ENCODE measurements around the gene SLC5A5. TPM values are rescaled to one million over a fixed set of nuclear protein-coding genes. Genes with fewer than 3 reads are reported as not detected.
A peak's percentile ranks its signal among the peaks of the same experiment; 100 is the strongest.

The SLC5A5 gene
- polyA plus RNA-seq (2011; rRNA removed) (not detected in 2 replicates), polyA minus RNA-seq (2011; rRNA and poly(A)+ RNA removed) (not detected in 2 replicates)

DNA sequence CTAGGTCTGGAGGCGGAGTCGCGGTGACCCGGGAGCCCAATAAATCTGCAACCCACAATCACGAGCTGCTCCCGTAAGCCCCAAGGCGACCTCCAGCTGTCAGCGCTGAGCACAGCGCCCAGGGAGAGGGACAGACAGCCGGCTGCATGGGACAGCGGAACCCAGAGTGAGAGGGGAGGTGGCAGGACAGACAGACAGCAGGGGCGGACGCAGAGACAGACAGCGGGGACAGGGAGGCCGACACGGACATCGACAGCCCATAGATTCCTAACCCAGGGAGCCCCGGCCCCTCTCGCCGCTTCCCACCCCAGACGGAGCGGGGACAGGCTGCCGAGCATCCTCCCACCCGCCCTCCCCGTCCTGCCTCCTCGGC lies at the start of gene SLC5A5:
Gene SLC5A5, plus strand, starts transcription at position 68 of the 373 bp plus-strand sequence. CDS start 375 bp downstream, outside the sequence.
- Histone ChIP-seq H3K9me3 (ENCODE audit: control insufficient read depth, insufficient read depth, low read length) (peaks cover 4% of the 10 kb centered on the region; the same call in 1 of the 2 replicates), H3K4me3 (ENCODE audit: low read depth, low read length) (no peak within 1 kb of the TSS), H3K27me3 (ENCODE audit: control insufficient read depth, insufficient read depth, low read length) (peaks cover 57% of the 10 kb centered on the region), H3K27ac (ENCODE audit: low read depth, low read length) (no peak within 1 kb of the TSS)
- POLR2A ChIA-PET: interaction anchor here (2.2 kb wide), 1 partner anchor 61 kb away, joined by 13 read pairs; the partner anchor contains the start of gene CCDC124
- CTCF ChIA-PET: interaction anchor here (1.9 to 4.2 kb wide), 5 partner anchors 13 to 125 kb away, joined by 12 to 27 read pairs (median 13); partner anchors contain the start of genes CCDC124 and RPL18A
- TF ChIP-seq, protein P1, sequence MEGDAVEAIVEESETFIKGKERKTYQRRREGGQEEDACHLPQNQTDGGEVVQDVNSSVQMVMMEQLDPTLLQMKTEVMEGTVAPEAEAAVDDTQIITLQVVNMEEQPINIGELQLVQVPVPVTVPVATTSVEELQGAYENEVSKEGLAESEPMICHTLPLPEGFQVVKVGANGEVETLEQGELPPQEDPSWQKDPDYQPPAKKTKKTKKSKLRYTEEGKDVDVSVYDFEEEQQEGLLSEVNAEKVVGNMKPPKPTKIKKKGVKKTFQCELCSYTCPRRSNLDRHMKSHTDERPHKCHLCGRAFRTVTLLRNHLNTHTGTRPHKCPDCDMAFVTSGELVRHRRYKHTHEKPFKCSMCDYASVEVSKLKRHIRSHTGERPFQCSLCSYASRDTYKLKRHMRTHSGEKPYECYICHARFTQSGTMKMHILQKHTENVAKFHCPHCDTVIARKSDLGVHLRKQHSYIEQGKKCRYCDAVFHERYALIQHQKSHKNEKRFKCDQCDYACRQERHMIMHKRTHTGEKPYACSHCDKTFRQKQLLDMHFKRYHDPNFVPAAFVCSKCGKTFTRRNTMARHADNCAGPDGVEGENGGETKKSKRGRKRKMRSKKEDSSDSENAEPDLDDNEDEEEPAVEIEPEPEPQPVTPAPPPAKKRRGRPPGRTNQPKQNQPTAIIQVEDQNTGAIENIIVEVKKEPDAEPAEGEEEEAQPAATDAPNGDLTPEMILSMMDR (IDR thresholded peaks at IDR 0.05; ENCODE audit: low read depth, low read length): no peak
- no peak for DNase-seq (ENCODE audit: low read depth, low spot score)

DNA sequence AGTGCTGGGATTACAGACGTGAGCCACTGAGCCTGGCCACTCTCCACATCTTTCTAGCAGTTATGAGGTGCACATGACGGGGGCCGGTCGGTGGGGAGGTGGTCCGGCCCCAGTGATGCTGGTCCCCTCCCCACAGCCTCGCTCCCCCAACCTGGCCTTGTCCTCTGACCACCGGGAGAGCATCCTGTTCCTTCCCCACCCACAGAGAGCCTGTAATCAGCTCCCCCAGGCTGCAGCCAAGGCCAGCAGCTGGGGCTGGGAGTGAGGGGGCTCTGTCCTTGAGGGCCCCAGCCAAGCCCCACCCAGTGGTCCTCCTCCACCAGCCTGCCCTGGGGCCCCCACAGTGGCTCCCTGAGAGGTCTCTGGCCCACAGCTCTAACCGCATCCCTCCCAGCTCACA lies 47.4 kb upstream of the SLC5A5 start:
- no peak overlapping the region for H3K27ac ChIP-seq (ENCODE audit: low read depth, low read length)
- peaks cover 19% of the 10 kb centered on the region for H3K27me3 ChIP-seq (ENCODE audit: control insufficient read depth, insufficient read depth, low read length)
- DNase-seq (ENCODE audit: low read depth, low spot score): no peak
- ChIA-PET CTCF (no interaction called here), POLR2A (no interaction called here)
- TF ChIP-seq, protein P1 (IDR thresholded peaks at IDR 0.05; ENCODE audit: low read depth, low read length): no peak
- no peaks in the 10 kb centered on the region for H3K9me3 ChIP-seq (ENCODE audit: control insufficient read depth, insufficient read depth, low read length)
- H3K4me3 ChIP-seq (ENCODE audit: low read depth, low read length): no peak overlapping the region

DNA sequence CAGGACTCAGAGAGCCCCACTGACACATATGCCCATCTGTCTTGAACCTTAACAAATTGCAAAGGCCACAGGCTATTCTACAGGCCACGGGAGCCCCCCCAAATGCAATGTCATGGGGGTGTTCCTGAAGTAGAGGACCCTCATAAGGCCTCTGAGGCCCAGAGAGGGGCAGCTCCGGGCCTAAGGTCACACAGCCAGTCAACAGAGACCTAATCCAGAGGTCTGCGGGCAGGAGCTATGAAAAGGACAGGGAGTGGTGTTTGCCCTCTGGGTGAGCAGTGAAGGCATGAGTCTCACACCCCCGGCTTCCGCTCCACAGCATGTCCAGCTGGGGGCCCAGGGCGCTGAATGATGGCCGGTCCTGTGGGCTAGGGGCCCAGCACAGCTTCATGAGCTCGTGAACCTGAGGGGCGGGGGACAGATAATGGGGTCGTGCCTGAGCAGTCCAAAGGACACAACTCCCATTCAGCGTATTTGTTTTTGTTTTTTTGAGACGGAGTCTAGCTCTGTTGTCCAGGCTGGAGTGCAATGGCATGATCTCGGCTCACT lies 45.2 kb upstream of the SLC5A5 start:
- ChIA-PET CTCF (no interaction called here), POLR2A (no interaction called here)
- H3K4me3 ChIP-seq (ENCODE audit: low read depth, low read length): no peak overlapping the region
- TF ChIP-seq, protein P1 (IDR thresholded peaks at IDR 0.05; ENCODE audit: low read depth, low read length): no peak
- H3K27ac ChIP-seq (ENCODE audit: low read depth, low read length): no peak overlapping the region
- no peak for DNase-seq (ENCODE audit: low read depth, low spot score)
- peaks cover 6% of the 10 kb centered on the region; the same call in 1 of the 2 replicates for H3K9me3 ChIP-seq (ENCODE audit: control insufficient read depth, insufficient read depth, low read length)
- H3K27me3 ChIP-seq (ENCODE audit: control insufficient read depth, insufficient read depth, low read length): peaks cover 20% of the 10 kb centered on the region

DNA sequence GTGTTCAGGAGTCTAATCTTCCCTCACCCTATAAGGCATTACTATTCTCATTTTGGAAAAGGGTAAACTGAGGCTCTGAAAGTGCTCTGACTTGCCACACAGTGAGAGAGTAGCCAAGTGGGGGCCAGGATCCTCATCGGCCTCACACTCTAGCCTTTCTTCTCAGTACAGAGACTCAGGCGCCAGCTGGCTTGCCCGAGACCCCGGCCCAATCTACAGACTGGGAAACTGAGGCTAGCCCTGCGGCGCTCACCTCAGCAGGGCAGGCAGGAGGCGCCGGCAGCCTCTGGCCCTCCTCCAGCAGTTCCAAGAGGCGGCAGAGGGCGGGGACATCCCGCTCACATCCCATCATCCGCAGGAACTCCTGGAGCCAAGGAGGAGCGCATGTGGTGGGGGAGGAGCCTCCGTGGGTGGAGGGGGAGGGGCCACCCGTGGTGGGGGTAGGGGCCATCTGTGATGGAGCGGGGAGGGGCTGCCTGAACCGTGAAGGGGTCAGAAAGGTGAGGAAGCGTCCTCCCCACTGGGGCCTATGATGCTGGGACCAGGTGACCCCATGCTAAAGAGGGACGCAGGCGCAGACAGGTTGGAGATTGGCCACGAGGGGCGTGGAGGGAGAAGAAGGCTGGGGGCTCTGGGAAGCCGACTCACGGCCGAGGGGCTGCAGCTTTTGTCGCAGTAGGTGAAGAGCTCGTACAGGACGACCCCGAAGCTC lies 41.7 kb upstream of the SLC5A5 start:
- Histone ChIP-seq H3K27ac (ENCODE audit: low read depth, low read length) (no peak overlapping the region), H3K4me3 (ENCODE audit: low read depth, low read length) (peak overlapping the region; percentile 37), H3K9me3 (ENCODE audit: control insufficient read depth, insufficient read depth, low read length) (peaks cover 6% of the 10 kb centered on the region; the same call in 1 of the 2 replicates), H3K27me3 (ENCODE audit: control insufficient read depth, insufficient read depth, low read length) (peaks cover 7% of the 10 kb centered on the region)
- TF ChIP-seq, protein P1 (IDR thresholded peaks at IDR 0.05; ENCODE audit: low read depth, low read length): no peak
- ChIA-PET POLR2A (interaction anchor here (0.7 kb wide), 1 partner anchor 110 kb away, joined by 5 read pairs; the partner anchor contains the start of gene MAP1S), CTCF (interaction anchor here (0.6 kb wide), 1 partner anchor 29 kb away, joined by 3 read pairs; no protein-coding TSS in a partner anchor)
- no peak for DNase-seq (ENCODE audit: low read depth, low spot score)

All from AG04450 (cell line).